Measurements from ENCODE around the gene CDK3. TPM values are rescaled to one million over a fixed set of nuclear protein-coding genes. Genes with fewer than 3 reads are reported as not detected.

CDK3 gene
- total RNA-seq, 4 donors from 2014 or later, result 0.65 to 2.2 (median 1.2) TPM; not detected in 1

- no peak overlapping the region for H3K27ac ChIP-seq (replicated peaks in 1 of 4)
- TF ChIP-seq POLR2A (IDR thresholded peaks at IDR 0.05; ENCODE audit: low read depth) (no peak), POLR2AphosphoS5 (IDR thresholded peaks at IDR 0.05) (no peak), EP300 (IDR thresholded peaks at IDR 0.05) (no peak)
- TF ChIP-seq, protein P1, sequence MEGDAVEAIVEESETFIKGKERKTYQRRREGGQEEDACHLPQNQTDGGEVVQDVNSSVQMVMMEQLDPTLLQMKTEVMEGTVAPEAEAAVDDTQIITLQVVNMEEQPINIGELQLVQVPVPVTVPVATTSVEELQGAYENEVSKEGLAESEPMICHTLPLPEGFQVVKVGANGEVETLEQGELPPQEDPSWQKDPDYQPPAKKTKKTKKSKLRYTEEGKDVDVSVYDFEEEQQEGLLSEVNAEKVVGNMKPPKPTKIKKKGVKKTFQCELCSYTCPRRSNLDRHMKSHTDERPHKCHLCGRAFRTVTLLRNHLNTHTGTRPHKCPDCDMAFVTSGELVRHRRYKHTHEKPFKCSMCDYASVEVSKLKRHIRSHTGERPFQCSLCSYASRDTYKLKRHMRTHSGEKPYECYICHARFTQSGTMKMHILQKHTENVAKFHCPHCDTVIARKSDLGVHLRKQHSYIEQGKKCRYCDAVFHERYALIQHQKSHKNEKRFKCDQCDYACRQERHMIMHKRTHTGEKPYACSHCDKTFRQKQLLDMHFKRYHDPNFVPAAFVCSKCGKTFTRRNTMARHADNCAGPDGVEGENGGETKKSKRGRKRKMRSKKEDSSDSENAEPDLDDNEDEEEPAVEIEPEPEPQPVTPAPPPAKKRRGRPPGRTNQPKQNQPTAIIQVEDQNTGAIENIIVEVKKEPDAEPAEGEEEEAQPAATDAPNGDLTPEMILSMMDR (IDR thresholded peaks at IDR 0.05), result no peak
- peaks cover 0 to 4% (median 0%) of the 10 kb centered on the region in 4 donors for H3K4me1 ChIP-seq
- DNase-seq (ENCODE audit: extremely low spot score), result no peak
- 75% methylated on average over 1 of the region's 15 CpGs for WGBS
- H3K36me3 ChIP-seq, result no peaks in the 10 kb centered on the region
- intact Hi-C loops (cut with DNase I), result no loop called here
- peaks cover 0 to 10% (median 0%) of the 10 kb centered on the region in 4 donors for H3K27me3 ChIP-seq
- no peak overlapping the region for H3K4me3 ChIP-seq
- H3K9me3 ChIP-seq, result no peaks in the 10 kb centered on the region
Observed at GRCh38 chr17:76026714-76027158, 26.1 kb downstream of the CDK3 start.

- H3K27ac ChIP-seq (replicated peaks in 1 of 4), result no peak within 1 kb of the TSS
- WGBS, result 90% methylated on average over 6 of the region's 24 CpGs
- peaks cover 0 to 4% (median 0%) of the 10 kb centered on the region in 4 donors for H3K4me1 ChIP-seq
- DNase-seq (ENCODE audit: extremely low spot score), result no peak
- H3K27me3 ChIP-seq, result peaks cover 0 to 4% (median 0%) of the 10 kb centered on the region in 4 donors
- TF ChIP-seq, protein P1 (IDR thresholded peaks at IDR 0.05), result no peak
- TF ChIP-seq EP300 (IDR thresholded peaks at IDR 0.05), result no peak
- no peak for TF ChIP-seq POLR2AphosphoS5 (IDR thresholded peaks at IDR 0.05)
- TF ChIP-seq POLR2A (IDR thresholded peaks at IDR 0.05; ENCODE audit: low read depth), result no peak
- H3K9me3 ChIP-seq, result no peaks in the 10 kb centered on the region
- H3K4me3 ChIP-seq, result no peak within 1 kb of the TSS
- H3K36me3 ChIP-seq, result no peaks in the 10 kb centered on the region
- intact Hi-C loops (cut with DNase I), result no loop called here
Observed at GRCh38 chr17:76027159-76027839, 26.6 kb downstream of the CDK3 start, which contains the start of gene EVPL. Gene EVPL (minus strand): TSS chr17:76027306. CDS start chr17:76027198, 108 bp downstream.

DNA sequence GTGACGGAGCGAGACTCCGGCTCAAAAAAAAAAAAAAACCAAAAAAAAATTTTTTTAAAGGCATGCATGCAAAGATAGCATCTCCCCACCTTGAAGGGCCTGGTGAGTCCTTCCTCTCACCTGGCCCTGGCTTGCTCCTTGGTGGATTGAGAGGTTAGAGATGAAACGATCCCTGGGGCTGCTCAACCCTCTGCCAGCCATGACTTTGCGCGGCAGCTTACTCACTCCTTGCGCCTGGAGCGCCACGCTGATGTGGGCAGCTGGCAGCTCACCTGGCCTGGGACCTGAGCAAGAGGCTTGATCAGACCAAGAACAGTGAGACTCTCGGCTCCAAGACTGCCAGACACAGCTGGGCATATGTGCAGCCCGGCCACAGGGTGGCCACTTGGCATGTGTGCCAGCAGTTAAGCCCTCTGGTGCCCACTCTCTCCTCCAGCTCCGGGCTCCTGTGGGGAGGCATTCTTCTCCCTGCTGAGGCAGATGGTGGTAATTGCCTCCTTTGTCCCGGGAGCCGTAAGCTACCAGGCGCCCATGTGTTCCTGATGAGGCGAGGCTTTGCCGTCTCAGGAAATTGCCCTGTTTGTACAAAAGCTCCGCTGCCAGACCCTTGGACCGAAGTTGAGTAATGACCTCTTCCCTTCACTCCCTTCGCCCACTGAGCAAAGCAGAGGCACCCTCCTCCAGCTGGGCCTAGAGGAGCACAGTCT lies 31.6 kb downstream of the CDK3 start:
- no peak for DNase-seq (ENCODE audit: extremely low spot score)
- no peaks in the 10 kb centered on the region for H3K36me3 ChIP-seq
- no peak overlapping the region for H3K4me3 ChIP-seq
- intact Hi-C loops (cut with DNase I), result no loop called here
- TF ChIP-seq EP300 (IDR thresholded peaks at IDR 0.05), result no peak
- no peak for TF ChIP-seq POLR2A (IDR thresholded peaks at IDR 0.05; ENCODE audit: low read depth)
- TF ChIP-seq POLR2AphosphoS5 (IDR thresholded peaks at IDR 0.05), result no peak
- TF ChIP-seq, protein P1 (IDR thresholded peaks at IDR 0.05), result no peak
- no peaks in the 10 kb centered on the region for H3K27me3 ChIP-seq
- peaks cover 6 to 22% (median 15%) of the 10 kb centered on the region in 4 donors for H3K4me1 ChIP-seq
- 86% methylated on average over 20 of the region's 20 CpGs for WGBS
- no peaks in the 10 kb centered on the region for H3K9me3 ChIP-seq
- H3K27ac ChIP-seq (replicated peaks in 1 of 4), result no peak overlapping the region

DNA sequence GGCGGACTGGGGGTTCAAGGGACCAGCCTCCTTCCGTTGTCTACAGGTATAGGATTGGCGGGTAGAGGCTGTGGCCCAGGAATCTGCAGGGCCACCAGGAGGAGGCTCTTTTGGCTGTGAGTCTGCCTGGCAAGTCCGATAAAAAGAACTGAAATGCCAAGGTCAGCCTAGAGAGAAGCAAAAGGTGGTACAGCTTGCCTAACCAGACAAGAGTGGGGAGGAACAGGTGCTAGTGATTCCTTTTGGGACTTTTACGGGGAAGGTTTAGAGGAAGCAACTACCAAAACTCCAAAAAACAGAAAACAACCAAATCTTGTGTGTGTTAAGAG lies 32.1 kb downstream of the CDK3 start:
- 95% methylated on average over 4 of the region's 5 CpGs for WGBS
- Histone ChIP-seq H3K9me3 (no peaks in the 10 kb centered on the region), H3K27ac (replicated peaks in 1 of 4) (no peak overlapping the region), H3K36me3 (peaks cover 0 to 4% (median 0%) of the 10 kb centered on the region in 4 donors), H3K4me1 (peaks cover 6 to 26% (median 19%) of the 10 kb centered on the region in 4 donors), H3K27me3 (no peaks in the 10 kb centered on the region), H3K4me3 (no peak overlapping the region)
- intact Hi-C loops (cut with DNase I), result no loop called here
- TF ChIP-seq, protein P1 (IDR thresholded peaks at IDR 0.05), result no peak
- TF ChIP-seq POLR2A (IDR thresholded peaks at IDR 0.05; ENCODE audit: low read depth), result no peak
- no peak for TF ChIP-seq EP300 (IDR thresholded peaks at IDR 0.05)
- TF ChIP-seq POLR2AphosphoS5 (IDR thresholded peaks at IDR 0.05), result no peak
- no peak for DNase-seq (ENCODE audit: extremely low spot score)
